ENCODE data around the gene NAA25. TPM values are rescaled to one million over a fixed set of nuclear protein-coding genes. Genes with fewer than 3 reads are reported as not detected.
"Not testable (repeated sequence)": the region's sequence is repeated elsewhere in the genome, so short reads cannot be mapped to it uniquely, and the experiment has no call there.

The NAA25 gene
- total RNA-seq, 3 donors from 2014 or later, result 60.1 to 67.5 (median 60.5) TPM

- no peak overlapping the region for H3K4me3 Mint-ChIP-seq
Observed at GRCh38 chr12:111997300-111997699, 111.3 kb downstream of the NAA25 start.

GRCh38 chr12:111995782-111996480, 112.7 kb downstream of the NAA25 start:
- ATAC-seq (no peak), DNase-seq (no peak)
- Mint-ChIP-seq H3K4me1 (ENCODE audit: low read depth) (peaks cover 85% of the 10 kb centered on the region), H3K9me3 (no peaks in the 10 kb centered on the region), H3K27me3 (ENCODE audit: low read depth) (no peaks in the 10 kb centered on the region), H3K4me3 (no peak overlapping the region), H3K36me3 (ENCODE audit: insufficient read depth) (no peaks in the 10 kb centered on the region)

More at GRCh38 chr12:111997300-111997699, 111.3 kb downstream of the NAA25 start:
- ATAC-seq, result no peak
- Mint-ChIP-seq H3K4me1 (ENCODE audit: low read depth) (peaks cover 88% of the 10 kb centered on the region), H3K27me3 (ENCODE audit: low read depth) (no peaks in the 10 kb centered on the region), H3K9me3 (no peaks in the 10 kb centered on the region), H3K36me3 (ENCODE audit: insufficient read depth) (no peaks in the 10 kb centered on the region)
- DNase-seq, result no peak

- DNase-seq; ATAC-seq; H3K27me3 Mint-ChIP-seq (ENCODE audit: low read depth); H3K9me3 Mint-ChIP-seq; H3K36me3 Mint-ChIP-seq (ENCODE audit: insufficient read depth): not testable (repeated sequence)
- H3K4me1 Mint-ChIP-seq (ENCODE audit: low read depth), result peaks cover 77% of the 10 kb centered on the region
- H3K4me3 Mint-ChIP-seq, result peak overlapping the region; percentile 83
Observed at GRCh38 chr12:111994211-111995111, 114.1 kb downstream of the NAA25 start.

GRCh38 chr12:111993292-111994150, 115.1 kb downstream of the NAA25 start:
- DNase-seq, result no peak
- Mint-ChIP-seq H3K36me3 (ENCODE audit: insufficient read depth) (peaks cover 3% of the 10 kb centered on the region), H3K4me1 (ENCODE audit: low read depth) (peaks cover 77% of the 10 kb centered on the region), H3K27me3 (ENCODE audit: low read depth) (no peaks in the 10 kb centered on the region), H3K4me3 (peak overlapping the region; percentile 83), H3K9me3 (no peaks in the 10 kb centered on the region)
- ATAC-seq, result peak; percentile 83 to 87

GRCh38 chr12:111992464-111992863, 116.1 kb downstream of the NAA25 start:
- ATAC-seq (peak in 1 of 2 donors; percentile 29), DNase-seq (no peak)
- Mint-ChIP-seq H3K36me3 (ENCODE audit: insufficient read depth) (peaks cover 8% of the 10 kb centered on the region), H3K27me3 (ENCODE audit: low read depth) (no peaks in the 10 kb centered on the region), H3K4me3 (peak overlapping the region; percentile 37), H3K9me3 (no peaks in the 10 kb centered on the region), H3K4me1 (ENCODE audit: low read depth) (peaks cover 74% of the 10 kb centered on the region)

GRCh38 chr12:111991946-111992345, 116.6 kb downstream of the NAA25 start:
- Mint-ChIP-seq H3K9me3 (no peaks in the 10 kb centered on the region), H3K36me3 (ENCODE audit: insufficient read depth) (peaks cover 9% of the 10 kb centered on the region), H3K4me1 (ENCODE audit: low read depth) (peaks cover 69% of the 10 kb centered on the region), H3K4me3 (peak overlapping the region; percentile 37), H3K27me3 (ENCODE audit: low read depth) (no peaks in the 10 kb centered on the region)
- DNase-seq (no peak), ATAC-seq (peak in 1 of 2 donors; percentile 7)

- Mint-ChIP-seq H3K27me3 (ENCODE audit: low read depth) (no peaks in the 10 kb centered on the region), H3K4me1 (ENCODE audit: low read depth) (peaks cover 65% of the 10 kb centered on the region), H3K36me3 (ENCODE audit: insufficient read depth) (peaks cover 9% of the 10 kb centered on the region), H3K4me3 (peak overlapping the region; percentile 2), H3K9me3 (no peaks in the 10 kb centered on the region)
- DNase-seq, result no peak
- no peak for ATAC-seq
Observed at GRCh38 chr12:111991535-111991934, 117.0 kb downstream of the NAA25 start.

GRCh38 chr12:111984820-111985219, 123.8 kb downstream of the NAA25 start:
- H3K36me3 Mint-ChIP-seq (ENCODE audit: insufficient read depth), result peaks cover 12% of the 10 kb centered on the region
- no peak for ATAC-seq
- no peak overlapping the region for H3K4me3 Mint-ChIP-seq
- DNase-seq, result no peak
- H3K4me1 Mint-ChIP-seq (ENCODE audit: low read depth), result peaks cover 22% of the 10 kb centered on the region
- no peaks in the 10 kb centered on the region for H3K9me3 Mint-ChIP-seq
- no peaks in the 10 kb centered on the region for H3K27me3 Mint-ChIP-seq (ENCODE audit: low read depth)

- Mint-ChIP-seq H3K9me3 (no peaks in the 10 kb centered on the region), H3K27me3 (ENCODE audit: low read depth) (no peaks in the 10 kb centered on the region), H3K4me1 (ENCODE audit: low read depth) (peaks cover 20% of the 10 kb centered on the region), H3K36me3 (ENCODE audit: insufficient read depth) (peaks cover 5% of the 10 kb centered on the region), H3K4me3 (no peak overlapping the region)
- ATAC-seq, result no peak
- DNase-seq, result no peak
Observed at GRCh38 chr12:111981987-111982386, 126.6 kb downstream of the NAA25 start.

GRCh38 chr12:111980598-111980997, 128.0 kb downstream of the NAA25 start:
- Mint-ChIP-seq H3K4me1 (ENCODE audit: low read depth) (peaks cover 27% of the 10 kb centered on the region), H3K4me3 (no peak overlapping the region), H3K27me3 (ENCODE audit: low read depth) (no peaks in the 10 kb centered on the region), H3K9me3 (no peaks in the 10 kb centered on the region), H3K36me3 (ENCODE audit: insufficient read depth) (peaks cover 8% of the 10 kb centered on the region)
- ATAC-seq, result no peak
- DNase-seq, result no peak

- no peak for DNase-seq
- H3K4me1 Mint-ChIP-seq (ENCODE audit: low read depth), result peaks cover 26% of the 10 kb centered on the region
- no peak for ATAC-seq
- H3K4me3 Mint-ChIP-seq, result no peak overlapping the region
- H3K36me3 Mint-ChIP-seq (ENCODE audit: insufficient read depth), result peaks cover 11% of the 10 kb centered on the region
- no peaks in the 10 kb centered on the region for H3K27me3 Mint-ChIP-seq (ENCODE audit: low read depth)
- no peaks in the 10 kb centered on the region for H3K9me3 Mint-ChIP-seq
Observed at GRCh38 chr12:111978545-111978944, 130.0 kb downstream of the NAA25 start.

GRCh38 chr12:111976860-111977259, 131.7 kb downstream of the NAA25 start:
- H3K27me3 Mint-ChIP-seq (ENCODE audit: low read depth), result no peaks in the 10 kb centered on the region

More at GRCh38 chr12:111976860-111977259, 131.7 kb downstream of the NAA25 start:
- DNase-seq, result no peak
- Mint-ChIP-seq H3K9me3 (no peaks in the 10 kb centered on the region), H3K4me3 (no peak overlapping the region), H3K36me3 (ENCODE audit: insufficient read depth) (peaks cover 10% of the 10 kb centered on the region), H3K4me1 (ENCODE audit: low read depth) (peaks cover 25% of the 10 kb centered on the region)
- no peak for ATAC-seq

Measured in activated T-cell treated with anti-CD3 and anti-CD28 coated beads, Interleukin-2, amount 50 U/mL, for 4 hours (primary cell).